Type B pancreatic cell (in vitro differentiated cells): ENCODE results near the gene JPH4. TPM values are rescaled to one million over a fixed set of nuclear protein-coding genes. Genes with fewer than 3 reads are reported as not detected.

ENCODE experiments used
- DNase-seq: peaks from one replicate; pipeline ENCODE4 v3.0.0; 2021; ENCODE audit warnings: mixed read lengths; ENCODE audit not compliant: unreplicated experiment; ENCODE audit errors: extremely low spot score
- H3K27ac Mint-ChIP-seq: 2 replicates; pipeline ENCODE4 v1.8.0; 2021; ENCODE audit warnings: mild to moderate bottlenecking, mixed read lengths
- H3K27me3 Mint-ChIP-seq: 2 replicates; pipeline ENCODE4 v1.8.0; 2021; ENCODE audit warnings: mixed read lengths
- H3K36me3 Mint-ChIP-seq: 2 replicates; pipeline ENCODE4 v1.8.0; 2021; ENCODE audit warnings: mixed read lengths
- H3K4me1 Mint-ChIP-seq: one replicate; pipeline ENCODE4 v1.8.0; 2021; ENCODE audit warnings: mixed read lengths; ENCODE audit not compliant: unreplicated experiment
- H3K4me3 Mint-ChIP-seq: 2 replicates; pipeline ENCODE4 v1.8.0; 2021; ENCODE audit warnings: mild to moderate bottlenecking, mixed read lengths
- H3K9me3 Mint-ChIP-seq: 2 replicates; pipeline ENCODE4 v1.8.0; 2021; ENCODE audit warnings: mixed read lengths
- CTCF ChIP-seq: fragments of 200-600 bp; sonication (generic); conservative IDR thresholded peaks from 2 replicates; pipeline ENCODE4 v1.5.0; 2021; ENCODE audit warnings: antibody characterized with exemption, mild to moderate bottlenecking
- total RNA-seq: library from RNA; stranded (reverse); gene quantifications from 2 replicates; pipeline ENCODE4 v1.2.1, GENCODE V29; 2021; ENCODE audit warnings: low replicate concordance

Gene JPH4
- total RNA-seq, 1 donor from 2014 or later = 8.3 TPM

GRCh38 chr14:23555533-23555881 lies 23.1 kb downstream of the JPH4 start:
- H3K9me3 Mint-ChIP-seq = no peaks in the 10 kb centered on the region

GRCh38 chr14:23551266-23552028 lies 27.1 kb downstream of the JPH4 start, which contains the start of gene ZFHX2:
Gene ZFHX2 (minus strand): TSS chr14:23551765. CDS start chr14:23535325, 16,440 bp downstream.
- H3K9me3 Mint-ChIP-seq = no peaks in the 10 kb centered on the region
- peaks cover 7% of the 10 kb centered on the region for H3K4me1 Mint-ChIP-seq
- H3K27me3 Mint-ChIP-seq = no peaks in the 10 kb centered on the region
- H3K27ac Mint-ChIP-seq = peak within 1 kb of the TSS; percentile 4
- H3K4me3 Mint-ChIP-seq = peak within 1 kb of the TSS; percentile 22
- H3K36me3 Mint-ChIP-seq = no peaks in the 10 kb centered on the region
- peak; percentile 86 for DNase-seq
- TF ChIP-seq CTCF = no peak

More at GRCh38 chr14:23555533-23555881, 23.1 kb downstream of the JPH4 start:
- H3K36me3 Mint-ChIP-seq = no peaks in the 10 kb centered on the region
- TF ChIP-seq CTCF = no peak
- H3K27ac Mint-ChIP-seq = peak overlapping the region; percentile 88
- H3K4me3 Mint-ChIP-seq = peak overlapping the region; percentile 95
- no peaks in the 10 kb centered on the region for H3K27me3 Mint-ChIP-seq
- H3K4me1 Mint-ChIP-seq = peaks cover 26% of the 10 kb centered on the region
- no peak for DNase-seq

- Mint-ChIP-seq H3K27ac (peak overlapping the region; percentile 4), H3K4me3 (no peak overlapping the region), H3K4me1 (peaks cover 5% of the 10 kb centered on the region), H3K9me3 (no peaks in the 10 kb centered on the region), H3K27me3 (no peaks in the 10 kb centered on the region), H3K36me3 (no peaks in the 10 kb centered on the region)
- no peak for TF ChIP-seq CTCF
- no peak for DNase-seq
These were observed 27.8 kb downstream of the JPH4 start for GRCh38 chr14:23550812-23551265.

GRCh38 chr14:23550131-23550811 lies 28.3 kb downstream of the JPH4 start:
- no peak for DNase-seq
- no peak overlapping the region for H3K4me3 Mint-ChIP-seq
- H3K36me3 Mint-ChIP-seq = no peaks in the 10 kb centered on the region
- H3K27ac Mint-ChIP-seq = no peak overlapping the region
- no peak for TF ChIP-seq CTCF
- no peaks in the 10 kb centered on the region for H3K9me3 Mint-ChIP-seq
- no peaks in the 10 kb centered on the region for H3K27me3 Mint-ChIP-seq
- peaks cover 9% of the 10 kb centered on the region for H3K4me1 Mint-ChIP-seq

GRCh38 chr14:23548351-23549318 lies 30.0 kb downstream of the JPH4 start:
- Mint-ChIP-seq H3K4me1 (peaks cover 17% of the 10 kb centered on the region), H3K27ac (no peak overlapping the region), H3K36me3 (no peaks in the 10 kb centered on the region), H3K27me3 (no peaks in the 10 kb centered on the region), H3K9me3 (no peaks in the 10 kb centered on the region), H3K4me3 (no peak overlapping the region)
- no peak for DNase-seq
- TF ChIP-seq CTCF = no peak
